ENCODE measurements around the gene SUN3.
"Not testable (repeated sequence)": the region's sequence is repeated elsewhere in the genome, so short reads cannot be mapped to it uniquely, and the experiment has no call there.

SUN3 gene

DNA sequence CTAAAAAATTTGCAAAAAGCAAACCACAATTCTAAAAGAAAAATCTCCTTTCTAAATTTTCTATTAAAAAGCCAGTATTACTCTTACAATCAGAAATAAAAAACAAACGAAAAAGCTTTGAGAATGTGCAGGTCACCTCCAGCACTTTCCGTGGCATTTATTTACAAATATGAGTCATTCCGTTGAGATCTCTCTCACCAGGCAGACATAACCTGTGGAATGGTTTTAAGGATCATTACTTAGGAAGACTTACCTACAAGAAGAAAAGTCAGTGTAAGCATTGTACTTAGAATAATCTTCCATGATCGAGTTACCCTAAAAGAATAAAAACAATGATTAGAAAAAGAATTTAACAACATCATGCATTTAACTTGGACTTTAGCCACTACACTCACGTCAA lies 3.3 kb downstream of the SUN3 start:
- DNase-seq: no peak

DNA sequence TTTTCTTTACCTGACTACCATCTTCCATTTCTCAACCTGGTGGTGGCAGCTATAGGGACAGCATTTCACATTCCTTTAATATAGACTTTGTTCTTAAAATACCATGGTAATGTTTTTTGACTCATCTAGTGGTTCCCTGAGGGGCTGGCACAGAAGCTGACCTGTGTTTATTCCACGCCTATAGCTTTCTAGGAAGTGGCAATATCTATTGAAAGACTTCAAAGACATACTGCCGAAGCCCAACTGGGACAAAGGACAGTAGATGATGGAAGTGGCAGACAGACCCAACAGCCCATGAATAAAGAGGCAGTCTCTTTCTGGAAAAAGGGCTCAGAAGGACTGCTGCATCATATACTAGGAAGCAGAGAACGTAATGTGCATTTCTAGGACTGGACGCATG lies 11.2 kb downstream of the SUN3 start:
- no peak for DNase-seq

DNA sequence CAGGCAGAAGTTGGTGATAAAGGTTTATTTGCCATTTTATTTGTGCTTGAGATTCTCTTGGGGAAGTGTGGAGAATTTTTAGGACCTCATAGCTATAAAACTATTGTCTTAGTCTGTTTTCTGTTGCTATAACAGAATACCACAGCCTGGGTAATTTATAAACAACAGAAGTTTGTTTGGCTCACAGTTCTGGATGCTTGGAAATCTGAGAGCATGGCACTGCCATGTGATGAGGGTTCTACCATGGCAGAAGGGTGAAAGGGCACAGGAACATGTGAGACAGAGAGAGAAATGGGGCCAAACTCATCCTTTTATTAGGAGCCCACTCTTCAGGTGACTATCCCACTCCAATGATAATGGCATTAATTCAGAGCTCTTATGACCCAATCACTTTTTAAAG lies 12.3 kb downstream of the SUN3 start:
- DNase-seq: no peak

DNA sequence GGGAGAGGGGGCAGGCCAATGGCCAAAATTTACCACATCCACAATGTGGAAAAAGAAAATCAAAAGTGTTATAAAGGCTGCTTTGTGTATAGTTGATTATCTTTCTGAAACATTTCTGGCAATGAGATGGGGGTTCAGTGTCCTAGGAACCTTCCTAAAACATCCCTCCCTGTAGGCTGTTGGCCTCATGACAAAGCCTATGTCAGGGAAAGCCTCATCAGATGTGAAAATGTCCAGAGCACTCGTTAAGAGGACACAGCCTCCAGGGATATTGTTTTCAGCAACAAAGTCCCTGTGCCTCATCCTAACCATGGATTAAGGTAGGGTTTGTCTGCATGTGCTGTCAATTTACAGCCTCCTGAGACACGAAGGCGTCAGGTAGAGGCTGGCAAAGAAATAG lies 17.0 kb downstream of the SUN3 start:
- DNase-seq: no peak

DNA sequence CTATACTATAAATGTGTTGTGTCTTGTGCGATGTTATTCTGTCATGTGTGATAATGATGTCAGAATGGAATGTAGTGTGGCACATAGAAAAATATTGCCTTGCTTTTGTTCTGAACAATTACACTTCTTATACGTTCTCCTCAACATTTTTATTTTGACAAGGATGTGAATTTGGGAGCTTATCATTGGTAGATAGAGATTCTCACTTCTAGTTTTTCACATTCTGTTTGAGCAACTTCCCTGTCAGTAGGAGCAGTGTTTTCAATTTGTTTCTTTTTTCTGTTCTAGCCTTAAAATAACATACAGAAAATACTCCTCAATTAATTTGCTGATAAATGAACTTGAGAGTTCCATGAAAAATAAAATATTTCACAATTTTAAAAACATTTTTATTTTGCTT lies 17.6 kb downstream of the SUN3 start:
- no peak for DNase-seq

DNA sequence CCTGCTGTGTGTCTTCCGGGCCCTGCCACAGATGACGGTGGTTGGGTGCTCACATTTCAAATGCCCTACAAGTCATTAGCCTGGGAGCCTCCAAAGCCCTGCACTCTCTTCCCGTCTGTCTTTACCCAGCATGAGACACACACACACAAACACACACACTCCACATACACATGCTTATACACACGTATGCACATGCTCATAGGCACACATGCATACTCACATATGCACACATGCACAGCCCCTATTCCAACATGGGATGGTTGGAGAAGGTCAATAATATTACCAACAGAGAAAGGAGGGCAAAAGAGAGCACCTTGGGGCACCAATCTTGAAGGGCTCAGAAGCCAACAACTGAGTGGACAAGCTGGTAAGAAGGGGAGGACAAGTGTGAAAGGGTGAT lies 19.0 kb downstream of the SUN3 start:
- no peak for DNase-seq

DNA sequence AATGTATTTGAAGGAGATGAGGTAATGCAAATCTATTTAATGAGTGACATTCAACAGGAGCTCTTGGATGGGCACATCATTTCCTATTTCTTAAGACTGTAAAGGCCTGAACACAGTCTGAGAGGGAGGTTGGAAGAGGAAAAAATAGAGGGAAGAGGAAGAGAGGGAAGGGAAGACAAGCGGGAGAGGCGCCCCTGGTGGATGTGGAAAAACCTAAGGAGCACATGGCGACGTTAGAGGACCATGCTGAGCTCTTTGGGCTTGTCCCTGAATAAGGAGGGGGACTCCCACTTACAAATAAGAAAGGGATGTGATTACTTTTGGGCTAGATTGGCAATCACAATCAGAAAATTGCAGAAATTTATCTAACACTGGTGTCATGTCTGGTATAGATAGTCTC lies 19.6 kb downstream of the SUN3 start:
- no peak for DNase-seq

DNA sequence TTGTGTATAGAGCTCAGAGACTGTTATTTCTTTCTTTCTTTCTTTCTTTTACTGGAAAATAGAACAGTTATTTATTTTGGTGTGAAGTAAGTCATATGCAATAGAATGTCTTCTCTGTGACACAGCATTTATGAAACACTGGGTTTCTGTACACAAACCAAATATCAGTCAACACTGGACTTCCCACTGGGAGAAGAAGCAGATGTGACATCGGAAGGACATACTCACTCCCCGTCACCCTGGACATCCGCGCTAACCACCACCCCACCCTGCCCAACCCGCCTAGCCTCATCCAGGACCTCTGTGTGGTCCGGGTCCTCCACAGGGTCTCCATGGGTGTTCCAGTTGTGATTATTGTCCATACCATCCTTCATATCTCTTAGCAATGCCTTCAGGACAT lies 22.0 kb downstream of the SUN3 start:
- DNase-seq: no peak

DNA sequence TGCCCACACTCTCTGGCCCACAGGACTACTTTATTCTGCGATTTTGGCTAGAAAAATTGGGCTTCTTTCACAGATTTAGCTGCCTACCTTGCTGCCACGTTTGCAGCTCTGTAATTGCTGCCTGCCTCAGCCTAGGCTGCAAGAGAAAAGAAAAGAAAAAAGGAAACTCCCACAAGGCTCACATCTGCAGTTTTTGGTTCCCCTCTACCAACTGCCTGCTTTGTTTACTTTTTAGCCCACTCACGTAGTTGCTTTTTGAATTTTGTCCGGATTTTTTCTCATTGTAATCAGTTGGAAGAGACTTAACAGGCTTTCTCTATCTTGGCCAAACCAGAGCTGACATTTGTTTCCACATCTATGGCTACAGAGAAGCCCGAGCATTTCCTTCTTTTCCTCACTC lies 24.3 kb downstream of the SUN3 start:
- no peak for DNase-seq

DNA sequence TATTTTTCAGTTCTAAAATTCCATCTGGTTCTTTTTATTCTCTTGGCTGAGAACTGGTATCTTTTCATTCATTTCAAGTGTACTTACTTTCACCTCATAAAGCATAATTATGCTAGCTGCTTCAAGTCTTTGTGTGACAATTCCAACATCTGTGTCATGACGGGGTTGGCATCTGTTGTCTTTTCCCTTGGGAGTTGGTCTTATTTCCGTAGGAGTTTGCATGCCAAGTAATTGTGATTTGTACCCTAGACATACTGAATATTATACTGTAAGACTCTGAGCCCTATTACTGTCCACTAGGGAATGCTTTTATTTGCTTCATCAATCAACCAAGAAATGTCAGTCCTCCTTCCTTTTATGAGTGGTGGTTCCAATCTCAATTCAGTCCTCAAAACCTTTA lies 24.9 kb downstream of the SUN3 start:
- no peak for DNase-seq

DNA sequence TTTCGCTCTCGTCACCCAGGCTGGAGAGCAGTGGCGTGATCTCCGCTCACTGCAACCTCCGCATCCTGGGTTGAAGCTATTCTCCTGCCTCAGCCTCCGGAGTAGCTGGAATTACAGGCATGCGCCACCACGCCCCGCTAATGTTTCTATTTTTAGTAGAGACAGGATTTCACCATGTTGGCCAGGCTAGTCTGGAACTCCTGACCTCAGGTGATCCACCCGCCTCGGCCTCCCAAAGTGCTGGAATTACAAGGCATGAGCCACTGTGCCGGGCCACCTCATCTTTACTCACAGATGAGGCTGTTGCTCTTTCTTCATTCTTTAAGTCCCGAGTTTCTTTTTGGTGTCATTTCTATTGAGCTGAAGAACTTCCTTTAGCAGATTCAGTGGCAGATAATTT lies 28.7 kb downstream of the SUN3 start:
- DNase-seq: not testable (repeated sequence)

DNA sequence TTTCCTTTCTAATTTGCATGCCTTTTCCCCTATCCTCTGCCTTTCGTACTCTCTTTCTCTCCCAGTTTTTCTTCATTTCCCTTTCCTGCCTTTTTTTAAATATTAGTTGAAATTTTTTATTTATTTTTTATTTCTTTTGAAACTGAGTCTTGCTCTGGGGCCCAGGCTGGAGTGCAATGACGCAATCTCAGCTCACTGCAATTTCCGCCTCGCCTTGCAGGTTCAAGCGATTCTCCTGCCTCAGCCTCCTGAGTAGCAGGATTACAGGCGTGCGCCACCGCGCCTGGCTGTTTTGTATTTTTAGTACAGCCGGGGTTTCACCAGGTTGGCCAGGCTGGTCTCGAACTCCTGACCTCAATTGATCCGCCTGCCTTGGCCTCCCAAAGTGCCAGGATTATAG lies 29.5 kb downstream of the SUN3 start:
- no peak for DNase-seq

DNA sequence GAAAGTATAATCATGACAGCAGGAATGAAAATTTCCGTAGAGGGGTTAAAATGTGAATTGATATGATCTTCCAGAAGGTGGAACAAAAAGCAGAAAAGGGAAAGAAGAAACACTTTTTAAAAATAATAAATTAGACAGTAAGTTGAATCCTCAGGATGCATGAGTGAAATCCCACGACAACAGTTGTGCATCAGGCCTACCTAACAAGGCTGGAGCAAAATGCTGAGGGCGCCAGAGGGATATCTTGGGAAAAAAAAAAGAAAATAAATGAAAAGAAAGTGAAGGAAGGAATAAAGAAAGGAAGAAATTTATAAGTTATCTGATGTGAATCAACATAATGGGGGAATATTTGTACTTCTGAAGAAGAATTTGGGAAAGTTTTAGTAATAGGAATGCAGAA lies 36.5 kb downstream of the SUN3 start:
- no peak for DNase-seq

DNA sequence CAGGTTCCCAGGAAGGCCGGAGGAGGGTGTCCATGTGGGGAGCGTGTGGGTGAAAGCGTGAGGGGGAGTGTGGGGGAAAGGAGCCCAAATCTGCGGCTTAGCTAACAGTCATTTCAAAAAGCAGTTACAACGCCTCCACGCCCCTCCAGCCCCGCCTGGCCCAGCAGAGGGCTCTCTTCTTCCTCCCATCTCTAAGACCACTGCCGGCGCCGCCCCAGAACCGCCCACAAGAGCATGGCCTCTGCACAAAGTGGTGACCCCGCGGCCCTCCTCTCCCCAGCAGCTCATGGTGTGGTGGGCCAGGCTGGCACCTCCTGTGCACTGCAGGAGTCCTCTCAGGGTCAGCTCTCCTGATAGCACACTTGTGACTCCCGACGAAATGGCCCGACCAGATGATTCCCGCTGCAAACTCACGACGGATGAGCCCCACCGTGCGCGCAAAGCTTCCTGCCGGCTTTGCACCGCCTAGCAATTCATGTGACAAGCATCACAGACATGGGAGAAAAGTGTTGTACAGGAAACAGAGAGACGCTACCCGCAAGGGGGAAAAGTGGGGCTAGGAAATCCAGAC lies 37.1 kb downstream of the SUN3 start:
- peak; percentile 43 for DNase-seq

DNA sequence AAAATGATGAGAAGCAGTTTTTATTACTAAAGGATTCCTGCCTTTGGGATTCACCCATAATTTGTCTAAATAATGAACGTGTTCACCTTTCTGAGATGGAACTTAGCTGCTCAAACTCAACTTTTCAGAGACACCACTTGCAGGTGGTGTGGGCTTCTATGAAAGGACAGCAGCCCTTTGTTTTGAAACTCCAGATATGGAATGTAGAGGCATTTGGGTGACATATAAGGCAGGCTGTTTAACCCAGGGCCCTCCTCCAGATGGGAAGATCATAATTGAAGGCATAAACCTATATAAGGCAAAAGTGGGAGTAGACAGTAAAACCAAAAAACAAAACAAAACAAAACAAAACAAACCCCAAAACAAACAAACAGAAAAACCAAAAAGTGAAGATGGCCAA lies 37.6 kb downstream of the SUN3 start:
- DNase-seq: no peak

DNA sequence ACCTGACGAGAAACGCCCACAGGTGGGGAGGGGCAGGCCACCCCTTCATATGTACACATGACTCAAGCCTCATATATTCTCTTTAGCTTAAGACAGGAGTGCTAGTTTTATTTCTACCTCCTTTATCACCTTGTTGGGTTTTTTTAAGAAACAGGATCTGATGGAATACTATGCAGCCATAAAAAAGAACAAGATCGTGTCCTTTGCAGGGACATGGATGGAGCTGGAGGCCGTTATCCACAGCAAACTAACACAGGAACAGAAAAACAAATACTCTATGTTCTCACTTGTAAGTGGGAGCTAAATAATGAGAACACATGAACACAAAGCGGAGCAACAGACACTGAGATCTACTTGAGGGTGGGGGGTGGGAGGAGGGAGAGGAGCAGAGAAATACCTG lies 38.3 kb downstream of the SUN3 start:
- DNase-seq: no peak

DNA sequence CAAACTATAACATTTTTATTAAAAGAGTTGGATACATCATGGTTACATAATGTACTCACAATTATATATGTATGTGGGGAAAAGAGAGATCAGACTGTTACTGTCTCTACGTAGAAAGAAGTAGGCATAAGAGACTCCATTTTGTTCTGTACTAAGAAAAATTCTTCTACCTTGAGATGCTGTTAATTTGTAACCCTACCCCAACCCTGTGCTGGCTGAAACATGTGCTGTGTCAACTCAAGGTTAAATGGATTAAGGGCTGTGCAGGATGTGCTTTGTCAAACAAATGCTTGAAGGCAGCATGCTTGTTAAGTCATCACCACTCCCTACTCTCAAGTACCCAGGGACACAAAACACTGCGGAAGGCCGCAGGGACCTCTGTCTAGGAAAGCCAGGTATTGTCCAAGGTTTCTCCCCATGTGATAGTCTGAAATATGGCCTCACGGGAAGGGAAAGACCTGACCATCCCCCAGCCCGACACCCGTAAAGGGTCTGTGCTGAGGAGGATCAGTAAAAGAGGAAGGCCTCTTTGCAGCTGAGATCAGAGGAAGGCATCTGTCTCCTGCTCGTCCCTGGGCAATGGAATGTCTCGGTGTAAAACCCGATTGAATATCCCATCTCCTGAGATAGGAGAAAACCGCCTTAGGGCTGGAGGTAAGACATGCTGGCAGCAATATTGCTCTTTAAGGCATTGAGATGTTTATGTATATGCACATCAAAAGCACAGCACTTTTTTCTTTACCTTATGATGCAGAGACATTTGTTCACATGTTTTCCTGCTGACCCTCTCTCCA lies 39.1 kb downstream of the SUN3 start:
- not testable (repeated sequence) for DNase-seq

DNA sequence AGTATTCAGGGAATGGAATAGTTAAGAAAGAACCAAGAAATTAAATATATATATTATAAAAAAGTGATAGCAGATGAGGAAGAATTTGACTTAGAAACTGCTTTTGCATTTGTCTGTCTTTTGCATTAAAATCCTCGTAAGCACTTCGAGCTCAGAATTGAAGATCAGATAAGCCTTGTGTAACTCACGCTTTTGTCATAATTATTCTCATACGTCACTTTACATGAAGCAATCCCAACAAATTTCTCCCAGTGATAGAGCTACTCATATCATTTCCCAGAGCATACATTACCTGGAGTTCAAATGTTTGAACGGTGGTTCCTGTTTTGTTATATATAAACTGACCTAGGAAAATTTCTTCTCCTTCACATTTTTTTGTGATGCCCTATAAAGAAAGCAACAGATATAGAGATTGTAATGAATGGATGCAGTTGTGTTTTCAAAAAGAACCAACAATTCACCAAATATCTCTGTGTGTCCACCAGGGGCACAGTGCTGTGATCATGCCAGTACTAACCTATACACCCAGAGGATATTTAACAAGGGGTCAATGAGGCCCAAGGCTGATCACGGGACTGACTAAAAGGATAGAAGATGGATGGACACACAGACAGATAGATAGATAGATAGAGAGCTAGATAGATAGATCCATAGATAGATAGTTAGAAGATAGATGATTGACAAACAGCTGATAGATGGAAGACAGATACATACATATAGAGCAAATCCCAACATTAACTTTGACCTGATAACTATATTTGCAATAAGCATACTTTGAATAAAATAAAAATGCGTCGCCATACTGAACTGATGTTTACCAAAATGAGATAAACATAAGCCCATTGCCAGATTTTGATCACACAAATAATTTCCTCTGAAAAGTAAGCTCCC lies 40.2 kb downstream of the SUN3 start:
- DNase-seq: no peak

DNA sequence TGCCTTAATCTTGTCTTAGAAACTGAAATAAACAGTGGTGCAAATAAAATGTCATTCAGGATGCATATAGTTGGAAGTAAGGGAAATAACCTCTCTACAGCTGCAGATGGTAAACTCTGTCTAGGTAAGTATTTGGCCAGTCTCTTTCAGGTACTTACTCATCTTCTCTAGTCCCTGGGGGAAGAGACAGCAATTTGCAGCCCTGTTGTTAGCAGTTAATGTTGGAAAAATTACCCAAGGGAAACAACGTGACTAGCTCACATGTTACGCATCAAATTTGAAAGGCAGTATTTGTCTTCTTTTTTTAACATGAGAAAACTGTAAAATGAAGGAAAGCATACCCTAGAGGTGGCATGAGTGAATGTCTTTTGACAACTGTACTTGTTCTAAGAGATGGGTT lies 46.3 kb downstream of the SUN3 start:
- DNase-seq: no peak

DNA sequence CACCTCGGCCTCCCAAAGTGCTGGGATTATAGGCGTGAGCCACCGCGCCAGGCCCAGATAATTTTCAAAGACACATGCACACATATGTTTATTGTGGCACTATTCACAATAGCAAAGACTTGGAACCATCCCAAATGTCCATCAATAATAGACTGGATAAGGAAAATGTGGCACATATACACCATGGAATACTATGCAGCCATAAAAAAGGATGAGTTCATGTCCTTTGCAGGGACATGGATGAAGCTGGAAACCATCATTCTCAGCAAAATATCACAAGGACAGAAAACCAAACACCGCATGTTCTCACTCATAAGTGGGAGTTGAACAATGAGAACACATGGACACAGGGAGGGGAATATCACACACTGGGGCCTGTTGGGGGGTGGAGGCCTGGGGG lies 48.3 kb downstream of the SUN3 start:
- not testable (repeated sequence) for DNase-seq

DNA sequence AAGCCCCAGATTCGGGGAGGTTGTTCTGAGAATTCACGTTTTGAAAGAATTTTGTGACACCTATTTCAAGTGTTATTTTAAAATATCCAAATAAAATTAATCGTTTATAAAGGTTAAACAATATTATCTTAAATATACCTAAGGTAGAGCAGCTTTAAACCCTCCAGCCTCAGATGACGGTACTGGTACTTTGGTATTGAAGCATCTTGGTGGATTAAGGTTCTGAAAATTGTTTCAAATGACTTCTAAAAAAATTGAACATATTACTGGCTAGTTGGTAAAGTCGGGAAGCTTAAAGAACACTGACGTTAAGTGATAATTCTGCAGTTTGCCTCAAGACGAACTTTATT lies 49.1 kb downstream of the SUN3 start:
- DNase-seq: no peak

DNA sequence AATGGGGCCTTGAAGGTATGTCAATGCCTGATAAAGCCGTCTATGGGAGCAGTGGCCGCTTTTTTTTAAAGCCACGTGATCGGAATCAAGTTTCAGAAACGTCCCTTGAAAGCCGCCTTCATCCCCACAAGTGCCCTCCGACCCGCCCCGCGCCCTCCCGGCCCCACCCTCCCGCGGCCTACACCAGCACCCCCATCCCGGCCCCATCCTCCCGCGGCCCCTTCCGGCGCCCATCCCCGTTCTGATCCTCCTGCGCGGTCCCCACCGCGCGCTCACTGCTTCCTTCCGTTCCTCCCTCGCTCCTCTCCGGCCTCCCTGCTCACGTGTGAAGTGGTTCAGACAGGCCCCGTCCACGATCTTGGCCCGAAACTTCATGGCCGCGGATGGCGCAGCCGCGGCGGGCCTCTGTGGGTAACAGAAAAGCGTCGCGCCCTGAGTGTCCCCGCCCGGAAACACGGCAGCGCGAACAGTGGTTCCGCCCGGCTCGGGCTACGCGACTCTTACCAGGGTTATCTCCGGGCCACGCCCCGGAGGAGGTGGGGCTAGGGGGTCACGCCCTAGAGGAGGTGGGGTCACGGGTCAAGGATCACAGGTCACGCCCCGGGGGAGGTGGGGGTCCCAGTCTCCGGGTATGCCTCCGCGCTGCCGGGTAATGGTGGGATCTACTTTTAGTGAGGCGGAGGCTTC lies 49.6 kb downstream of the SUN3 start, which contains the start of gene HUS1:
Gene HUS1 (minus strand): TSS at position 471 of the 687 bp plus-strand sequence. CDS start 96 bp downstream, at position 375.
- DNase-seq: peak; percentile 62

DNA sequence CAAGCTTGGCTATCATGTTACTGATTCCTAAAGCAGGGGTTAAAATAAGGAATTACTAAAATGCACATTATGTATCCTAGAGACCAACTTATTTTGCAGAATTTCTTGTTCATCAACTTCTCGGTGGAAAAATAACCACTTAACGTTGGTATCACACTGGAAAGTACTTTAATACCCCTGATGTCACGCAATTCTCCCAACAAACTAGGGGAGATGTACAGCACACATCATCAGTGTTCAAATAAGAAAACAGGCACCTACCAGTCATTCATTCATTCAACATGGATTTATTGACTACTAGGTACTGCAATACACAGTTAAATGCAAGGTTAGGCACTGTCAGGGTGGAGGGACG lies 50.1 kb downstream of the SUN3 start:
- DNase-seq: no peak

DNA sequence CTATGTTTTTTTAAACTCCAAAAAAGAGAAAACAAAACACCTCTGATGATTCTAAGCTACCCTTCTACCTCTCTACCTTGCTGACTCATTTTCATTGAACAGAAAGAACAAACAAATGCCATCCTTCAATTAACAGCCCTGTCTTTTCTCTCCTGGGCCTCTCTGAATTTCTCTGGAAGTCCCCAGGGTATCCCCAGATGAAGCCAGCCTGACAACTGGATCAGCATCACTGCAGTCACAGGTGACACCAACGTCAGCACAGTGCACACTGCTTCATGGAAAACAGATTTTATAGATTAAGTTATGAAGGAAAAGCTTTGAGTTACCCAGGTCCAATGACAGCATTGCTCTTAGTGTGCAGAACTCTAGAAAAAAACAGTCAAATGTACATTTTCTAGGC lies 55.2 kb downstream of the SUN3 start:
- DNase-seq: no peak
